DOHH2 (cell line): ENCODE measurements around the gene VGLL4.

Experiments used
- H3F3A ChIP-seq: fragments of 200-600 bp; sonication (generic), shearing (Covaris generic); 2 replicates; pipeline ENCODE4 v1.6.0; 2016; ENCODE audit warnings: antibody characterized with exemption, mild to moderate bottlenecking; ENCODE audit not compliant: control insufficient read depth, insufficient read depth
- H3K27ac ChIP-seq: fragments of 200-600 bp; sonication (generic); 2 replicates; pipeline ENCODE4 v1.5.1; 2014; ENCODE audit warnings: low read depth, mild to moderate bottlenecking, low read length, moderate library complexity
- H3K27me3 ChIP-seq: fragments of 200-600 bp; sonication (generic); 2 replicates; pipeline ENCODE4 v1.6.1; 2014; ENCODE audit warnings: mild to moderate bottlenecking, low read length, mixed read lengths; ENCODE audit not compliant: control insufficient read depth
- H3K36me3 ChIP-seq: fragments of 200-600 bp; sonication (generic); 2 replicates; pipeline ENCODE4 v1.6.1; 2014; ENCODE audit warnings: mild to moderate bottlenecking, low read length, moderate library complexity, mixed read lengths; ENCODE audit not compliant: control insufficient read depth
- H3K4me1 ChIP-seq: fragments of 200-600 bp; sonication (generic); 2 replicates; pipeline ENCODE4 v1.6.1; 2014; ENCODE audit warnings: mild to moderate bottlenecking, low read length, mixed read lengths; ENCODE audit not compliant: control insufficient read depth
- H3K4me2 ChIP-seq: fragments of 200-600 bp; sonication (generic); 2 replicates; pipeline ENCODE4 v1.6.0; 2014; ENCODE audit warnings: mild to moderate bottlenecking, low read length, moderate library complexity
- H3K4me3 ChIP-seq: fragments of 200-600 bp; sonication (generic); 2 replicates; pipeline ENCODE4 v1.5.1; 2014; ENCODE audit warnings: mild to moderate bottlenecking, low read length, mixed read lengths
- H3K79me2 ChIP-seq: fragments of 200-600 bp; sonication (generic); 2 replicates; pipeline ENCODE4 v1.6.1; 2014; ENCODE audit warnings: mild to moderate bottlenecking, low read length, mixed read lengths; ENCODE audit not compliant: control insufficient read depth
- H3K9me2 ChIP-seq: fragments of 200-600 bp; sonication (generic); replicated peaks from 2 replicates; pipeline ENCODE4 v1.6.1; 2014; ENCODE audit warnings: mild to moderate bottlenecking, low read length, mixed read lengths; ENCODE audit not compliant: control insufficient read depth
- H3K9me3 ChIP-seq: fragments of 200-600 bp; sonication (generic); 2 replicates; pipeline ENCODE4 v1.6.1; 2014; ENCODE audit warnings: antibody characterized with exemption, low read length, mixed read lengths; ENCODE audit not compliant: control insufficient read depth, insufficient read depth
- H4K20me1 ChIP-seq: fragments of 200-600 bp; sonication (generic); 2 replicates; pipeline ENCODE4 v1.6.0; 2014; ENCODE audit warnings: low read depth, mild to moderate bottlenecking, antibody characterized with exemption, low read length, moderate library complexity; ENCODE audit not compliant: control insufficient read depth, insufficient read depth
- CTCF ChIP-seq: fragments of 200-600 bp; sonication (generic); IDR thresholded peaks from one replicate; pipeline ENCODE4 v1.5.1; 2014; ENCODE audit warnings: antibody characterized with exemption, mild to moderate bottlenecking, low read depth, low read length; ENCODE audit not compliant: poor library complexity, severe bottlenecking
- EZH2phosphoT487 ChIP-seq: fragments of 200-600 bp; sonication (generic); IDR thresholded peaks from 2 replicates; pipeline ENCODE4 v1.6.1; 2017; ENCODE audit warnings: borderline replicate concordance, mild to moderate bottlenecking, antibody characterized with exemption, low read length, moderate library complexity, mixed read lengths

The VGLL4 gene

GRCh38 chr3:11592445-11593298 is 51.0 kb downstream of the VGLL4 start:
- H3K36me3 ChIP-seq: peaks cover 87% of the 10 kb centered on the region
- peaks cover 87% of the 10 kb centered on the region for H3K4me1 ChIP-seq
- peaks cover 37% of the 10 kb centered on the region for H4K20me1 ChIP-seq

GRCh38 chr3:11591391-11592282 is 52.1 kb downstream of the VGLL4 start:
- Histone ChIP-seq H3K9me3 (no peaks in the 10 kb centered on the region), H3F3A (peaks cover 2% of the 10 kb centered on the region; the same call in 1 of the 2 replicates), H3K4me1 (peaks cover 81% of the 10 kb centered on the region), H3K79me2 (peaks cover 94% of the 10 kb centered on the region), H4K20me1 (peaks cover 37% of the 10 kb centered on the region), H3K36me3 (peaks cover 84% of the 10 kb centered on the region), H3K9me2 (no peaks in the 10 kb centered on the region), H3K27me3 (no peaks in the 10 kb centered on the region), H3K4me3 (no peak overlapping the region), H3K4me2 (no peak overlapping the region), H3K27ac (no peak overlapping the region)
- TF ChIP-seq EZH2phosphoT487 (no peak), CTCF (no peak)

More at GRCh38 chr3:11592445-11593298, 51.0 kb downstream of the VGLL4 start:
- Histone ChIP-seq H3K4me3 (no peak overlapping the region), H3K27me3 (no peaks in the 10 kb centered on the region), H3K4me2 (no peak overlapping the region), H3K9me2 (no peaks in the 10 kb centered on the region), H3K79me2 (peaks cover 94% of the 10 kb centered on the region), H3K27ac (no peak overlapping the region), H3K9me3 (peaks cover 6% of the 10 kb centered on the region; the same call in 1 of the 2 replicates), H3F3A (0 out of 2 replicates have a peak, but pooled peaks cover 2% of the 10 kb centered on the region)
- no peak for TF ChIP-seq EZH2phosphoT487
- no peak for TF ChIP-seq CTCF

DNA sequence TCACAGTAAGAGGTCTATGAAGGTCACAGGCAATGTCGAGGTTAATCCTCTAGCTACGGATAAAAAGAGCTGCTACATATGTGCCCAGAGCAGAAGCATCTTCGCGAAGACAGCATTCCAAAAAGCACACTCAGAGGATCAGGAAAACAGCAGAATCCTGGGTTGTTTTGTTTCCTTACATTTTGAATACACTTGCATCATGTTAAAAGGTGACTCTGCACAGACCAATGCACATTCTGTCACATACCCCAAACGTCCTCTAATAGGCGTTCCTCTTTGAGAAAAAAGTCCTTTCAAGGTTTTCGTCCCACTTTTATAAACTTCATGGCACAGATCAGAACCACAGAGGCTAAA is 52.7 kb downstream of the VGLL4 start:
- Histone ChIP-seq H3F3A (peaks cover 7% of the 10 kb centered on the region; the same call in 1 of the 2 replicates), H4K20me1 (peaks cover 37% of the 10 kb centered on the region), H3K9me2 (no peaks in the 10 kb centered on the region), H3K4me1 (peaks cover 79% of the 10 kb centered on the region), H3K79me2 (peaks cover 94% of the 10 kb centered on the region), H3K4me3 (no peak overlapping the region), H3K36me3 (peaks cover 84% of the 10 kb centered on the region), H3K27ac (no peak overlapping the region), H3K9me3 (no peaks in the 10 kb centered on the region), H3K4me2 (no peak overlapping the region), H3K27me3 (no peaks in the 10 kb centered on the region)
- TF ChIP-seq CTCF (no peak), EZH2phosphoT487 (no peak)
